ENCODE results near the gene EXOSC9. TPM values are rescaled to one million over a fixed set of nuclear protein-coding genes. Genes with fewer than 3 reads are reported as not detected.

The EXOSC9 gene
- total RNA-seq, 1 experiment from 2014 or later = 50.0 TPM

- TF ChIP-seq PRDM15 (CRISPR knock-in tag; IDR thresholded peaks at IDR 0.05) = no peak
- no peak for TF ChIP-seq HMGXB4 (CRISPR knock-in tag; IDR thresholded peaks at IDR 0.05)
- no peak for TF ChIP-seq SMAD3 (CRISPR knock-in tag; IDR thresholded peaks at IDR 0.05; ENCODE audit: borderline replicate concordance)
- no peak for TF ChIP-seq ZBTB21 (CRISPR knock-in tag; IDR thresholded peaks at IDR 0.05; ENCODE audit: borderline replicate concordance)
These were observed 16.7 kb upstream of the EXOSC9 start (continued) for GRCh38 chr4:121784401-121784800.

GRCh38 chr4:121784975-121785374, 16.1 kb upstream of the EXOSC9 start:
- DNase-seq (ENCODE audit: low spot score) = no peak

GRCh38 chr4:121785479-121785878, 15.6 kb upstream of the EXOSC9 start:
- no peaks in the 10 kb centered on the region for H3K36me3 Mint-ChIP-seq
- no peak overlapping the region for H3K4me3 Mint-ChIP-seq
- no peak overlapping the region for H3K27ac Mint-ChIP-seq
- ChIA-PET POLR2A (no interaction called here), CTCF (no interaction called here)
- no peaks in the 10 kb centered on the region for H3K9me3 Mint-ChIP-seq
- no peaks in the 10 kb centered on the region; the same call in none of the 2 replicates for H3K27me3 Mint-ChIP-seq (ENCODE audit: low read depth)
- ATAC-seq = no peak
- no peaks in the 10 kb centered on the region for H3K4me1 Mint-ChIP-seq
- no peak for DNase-seq (ENCODE audit: low spot score)
- TF ChIP-seq CTCF (IDR thresholded peaks at IDR 0.05) = no peak
- TF ChIP-seq ARID4B (CRISPR knock-in tag; IDR thresholded peaks at IDR 0.05; ENCODE audit: borderline replicate concordance) = no peak
- TF ChIP-seq ZMAT4 (CRISPR knock-in tag; IDR thresholded peaks at IDR 0.05) = no peak
- TF ChIP-seq MLX (CRISPR knock-in tag; IDR thresholded peaks at IDR 0.05) = no peak
- TF ChIP-seq NFYB (CRISPR knock-in tag; conservative IDR thresholded peaks at IDR 0.05; ENCODE audit: low read depth) = no peak

More at GRCh38 chr4:121784975-121785374, 16.1 kb upstream of the EXOSC9 start:
- no peak overlapping the region for H3K27ac Mint-ChIP-seq
- no peaks in the 10 kb centered on the region for H3K4me1 Mint-ChIP-seq
- no peak for TF ChIP-seq ZNF281 (CRISPR knock-in tag; IDR thresholded peaks at IDR 0.05)
- no peak for TF ChIP-seq PREB (CRISPR knock-in tag; IDR thresholded peaks at IDR 0.05; ENCODE audit: borderline replicate concordance)
- H3K9me3 Mint-ChIP-seq = no peaks in the 10 kb centered on the region
- ChIA-PET POLR2A (no interaction called here), CTCF (no interaction called here)
- no peak overlapping the region for H3K4me3 Mint-ChIP-seq
- ATAC-seq = no peak
- H3K27me3 Mint-ChIP-seq (ENCODE audit: low read depth) = no peaks in the 10 kb centered on the region; the same call in none of the 2 replicates
- no peaks in the 10 kb centered on the region for H3K36me3 Mint-ChIP-seq

Measured in WTC11 (cell line).